Measurements from ENCODE around the gene C11orf42.
"Not testable (repeated sequence)": the region's sequence is repeated elsewhere in the genome, so short reads cannot be mapped to it uniquely, and the experiment has no call there.

The C11orf42 gene

DNA sequence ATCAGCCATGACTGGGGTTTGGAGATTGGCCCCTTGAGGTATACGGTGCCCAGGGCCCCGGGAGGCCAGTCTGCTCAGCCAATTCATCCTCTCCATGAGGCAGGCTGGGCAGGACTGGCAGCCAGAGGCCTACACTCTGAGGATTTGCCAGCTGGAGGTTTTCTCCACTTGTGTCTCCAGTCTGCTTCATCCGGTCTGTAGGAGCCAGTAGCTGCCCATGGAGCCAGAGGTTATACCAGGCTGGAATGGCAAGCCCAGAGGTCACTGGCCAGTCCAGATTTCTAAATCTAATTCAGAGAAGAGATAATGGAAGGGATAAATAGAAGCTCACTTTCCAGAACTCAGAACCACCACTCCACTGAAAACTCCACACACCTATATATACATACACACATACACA, 19.1 kb downstream of the C11orf42 start:
- DNase-seq = no peak

DNA sequence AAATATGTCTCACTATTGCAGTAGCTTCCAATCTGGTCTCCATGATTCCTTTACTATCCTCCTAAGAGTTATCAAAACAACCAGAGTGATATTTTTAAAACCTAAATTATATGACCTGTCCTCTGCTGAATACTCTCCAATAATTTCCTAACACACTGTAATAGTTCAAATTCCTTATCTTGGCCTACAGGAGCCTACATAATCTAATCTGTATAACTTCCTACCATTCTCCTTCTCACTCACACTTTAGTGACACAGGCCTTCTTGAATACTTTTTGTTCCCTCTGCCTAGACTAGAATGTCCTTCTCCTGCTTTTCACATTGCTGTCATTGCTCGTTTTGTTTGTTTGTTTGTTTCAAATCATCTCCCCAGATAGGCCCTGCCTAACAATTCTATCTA, 19.7 kb downstream of the C11orf42 start:
- DNase-seq = no peak

DNA sequence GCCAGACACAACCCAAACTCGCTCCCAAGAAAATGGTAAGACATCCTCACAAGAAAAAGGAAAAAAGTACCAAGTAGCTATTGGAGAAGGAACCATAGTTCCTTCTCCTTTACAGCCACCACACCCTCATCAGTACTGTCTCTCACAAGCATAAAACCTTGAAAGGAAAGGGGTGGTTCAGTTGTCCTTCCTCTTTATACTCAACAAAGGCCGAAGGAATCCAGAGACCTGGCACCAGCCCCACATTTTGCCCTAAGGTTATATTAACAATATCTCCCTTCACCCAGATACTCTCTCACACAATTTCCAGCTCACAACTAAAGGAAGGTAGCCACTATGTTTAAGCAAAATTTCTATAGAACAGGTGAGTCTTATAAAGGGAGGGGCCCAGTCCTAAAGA, 20.5 kb downstream of the C11orf42 start:
- no peak for DNase-seq

DNA sequence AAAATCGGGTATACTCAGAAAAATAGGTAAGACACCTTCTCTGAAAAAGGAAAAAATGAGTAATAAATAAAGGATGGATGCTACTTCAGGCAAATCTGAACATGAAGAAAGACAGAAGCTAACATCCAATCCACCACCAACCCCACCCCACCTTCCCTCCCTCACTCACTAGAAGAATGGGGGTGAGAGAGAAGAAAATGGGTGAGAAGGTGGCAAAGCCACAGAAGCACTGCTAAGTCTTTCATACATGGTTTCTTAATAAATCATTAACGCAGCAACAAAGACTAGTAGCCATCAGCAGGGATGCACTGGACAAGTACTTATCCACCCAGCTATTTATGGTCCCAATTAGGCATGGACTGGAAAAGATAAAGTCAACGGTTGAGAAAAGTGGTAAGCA, 23.2 kb downstream of the C11orf42 start:
- DNase-seq = no peak

DNA sequence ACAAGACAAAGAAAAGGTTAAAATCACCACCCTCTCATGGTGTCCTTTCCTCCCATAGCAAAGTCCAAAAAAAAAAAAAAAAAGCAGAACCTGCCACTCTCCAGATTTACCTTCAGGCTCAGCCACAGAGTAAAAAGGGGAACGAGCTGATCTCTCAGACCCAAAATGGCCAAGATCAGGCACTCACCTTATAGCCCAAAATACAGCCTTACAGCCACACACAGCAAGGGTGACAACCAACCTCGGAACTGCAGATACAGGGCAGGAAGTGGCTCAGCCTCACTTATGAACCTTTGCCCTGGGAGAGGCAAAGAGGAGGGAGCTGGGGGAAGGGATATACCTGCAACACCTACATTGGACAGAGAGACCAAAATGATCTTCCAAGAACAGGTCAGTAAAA, 24.6 kb downstream of the C11orf42 start:
- DNase-seq = no peak

DNA sequence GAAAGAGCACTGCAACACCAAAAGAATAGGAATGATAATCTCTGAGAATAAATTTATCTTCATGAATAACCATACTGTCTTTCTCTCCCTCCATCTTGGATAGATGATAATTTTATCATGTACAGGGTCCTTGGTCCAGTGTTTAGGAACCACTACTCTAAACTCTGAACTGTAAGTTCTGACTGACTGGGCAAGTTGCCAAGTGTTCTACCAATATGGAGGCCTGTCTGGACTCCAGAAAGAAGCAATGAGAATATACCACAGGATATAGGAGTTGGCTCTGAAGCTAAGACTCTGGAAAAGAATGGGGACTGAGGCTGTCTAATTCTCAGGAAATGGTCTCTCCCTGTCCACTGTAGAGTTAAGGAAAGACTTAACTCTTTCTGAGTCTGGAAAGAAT, 27.5 kb downstream of the C11orf42 start:
- DNase-seq = no peak

DNA sequence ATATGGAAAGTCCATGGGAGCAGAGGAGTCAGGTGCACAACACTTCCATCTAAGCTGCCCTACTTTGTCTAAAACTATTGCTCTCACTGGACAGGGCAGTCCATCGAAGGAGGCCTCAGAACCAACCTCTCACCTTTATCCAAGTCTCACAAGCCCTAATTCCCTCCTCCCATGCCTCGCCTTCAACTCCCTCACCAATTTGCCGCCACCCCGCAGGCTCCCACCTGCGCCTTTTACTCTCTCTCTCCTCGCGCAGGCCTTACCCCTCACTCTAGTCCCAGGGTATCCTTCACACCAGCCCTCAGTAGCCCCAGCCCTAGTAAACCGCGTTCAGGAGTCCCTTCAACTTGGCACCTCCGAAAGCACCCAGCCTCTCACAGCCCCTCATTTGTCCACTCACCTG, 28.6 kb downstream of the C11orf42 start:
- DNase-seq = peak; percentile 7

DNA sequence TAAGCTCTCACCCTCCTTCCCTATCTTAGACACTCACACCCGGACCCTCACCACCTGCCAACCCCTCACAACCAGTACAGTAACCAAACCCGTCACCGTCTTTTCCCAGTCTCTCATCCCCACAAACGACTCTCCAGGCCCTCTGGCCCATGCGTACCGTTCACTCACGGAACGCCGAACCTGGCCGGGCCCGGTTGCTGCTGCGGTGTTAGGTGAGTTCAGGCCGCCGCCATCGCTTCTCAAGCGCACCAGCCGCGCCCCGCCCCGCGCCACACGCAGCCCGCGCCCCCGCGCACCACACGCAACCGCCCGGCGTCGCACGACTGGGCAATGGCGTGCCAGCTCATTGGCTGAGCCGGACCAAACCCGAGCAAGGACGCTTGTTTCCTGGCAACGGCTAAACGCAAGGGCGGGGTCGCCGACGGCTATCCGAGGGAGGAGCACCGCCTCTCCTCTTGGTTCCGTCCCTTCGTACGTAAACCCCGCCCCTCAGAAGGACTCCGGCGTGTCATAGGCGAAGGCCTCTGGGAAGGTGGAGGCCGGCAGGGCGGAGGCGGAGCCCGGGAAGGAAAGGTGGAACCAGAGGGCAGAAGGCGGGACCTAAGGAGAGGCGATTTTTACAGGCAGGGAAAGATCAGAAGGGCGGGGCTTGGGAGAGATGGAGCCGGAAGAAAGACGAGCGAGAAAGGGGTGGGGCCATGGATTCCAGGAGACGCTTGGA, 29.2 kb downstream of the C11orf42 start, which contains the start of gene FHIP1B:
FHIP1B (minus strand) TSS at position 250 of the 721 bp plus-strand sequence. CDS start 10,120 bp downstream, outside the sequence.
- peak; percentile 98 for DNase-seq

DNA sequence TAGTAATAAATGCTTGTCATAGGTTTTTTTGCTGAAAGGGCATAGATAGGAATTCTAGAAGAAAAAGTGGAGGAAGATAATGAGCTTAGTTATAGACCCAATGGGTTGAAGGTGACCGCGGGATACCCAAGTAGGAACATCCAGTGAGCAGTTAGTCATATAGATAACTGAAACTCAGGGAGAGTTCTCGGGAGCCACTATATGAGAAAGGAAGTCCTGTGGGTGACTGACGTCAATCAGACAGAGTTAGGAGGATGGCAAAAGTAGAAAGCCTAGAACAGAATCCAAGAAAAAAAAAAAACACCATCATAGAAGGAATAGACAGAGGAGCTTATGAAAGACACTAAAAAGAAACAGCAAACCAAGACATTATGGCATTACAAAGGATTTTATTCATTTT, 31.9 kb downstream of the C11orf42 start:
- DNase-seq = no peak

DNA sequence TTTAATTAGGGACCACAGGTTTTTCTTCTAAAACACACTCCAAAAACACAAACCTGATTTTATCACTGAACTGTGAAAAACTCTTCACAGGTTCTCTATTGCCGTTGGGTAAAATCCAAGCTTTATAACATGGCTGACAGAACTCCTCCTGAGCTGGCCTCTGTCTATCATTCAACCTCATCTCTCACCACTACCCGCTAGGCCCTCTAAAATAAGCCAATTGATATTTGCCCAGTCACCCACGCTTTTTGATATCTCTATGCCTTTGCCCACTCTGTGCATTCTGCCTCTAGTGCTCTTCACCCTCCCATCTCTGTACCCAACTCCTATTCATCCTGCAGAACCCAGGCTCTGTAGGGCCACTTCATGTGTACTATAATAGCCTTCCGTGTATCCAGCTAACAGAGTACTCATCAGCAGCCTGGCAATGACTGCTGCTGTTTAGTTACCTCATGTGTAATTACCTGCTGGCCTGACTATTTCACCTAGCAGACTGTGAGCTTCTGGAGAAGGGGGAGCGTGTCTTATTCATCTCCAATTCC, 32.5 kb downstream of the C11orf42 start:
- DNase-seq = no peak

DNA sequence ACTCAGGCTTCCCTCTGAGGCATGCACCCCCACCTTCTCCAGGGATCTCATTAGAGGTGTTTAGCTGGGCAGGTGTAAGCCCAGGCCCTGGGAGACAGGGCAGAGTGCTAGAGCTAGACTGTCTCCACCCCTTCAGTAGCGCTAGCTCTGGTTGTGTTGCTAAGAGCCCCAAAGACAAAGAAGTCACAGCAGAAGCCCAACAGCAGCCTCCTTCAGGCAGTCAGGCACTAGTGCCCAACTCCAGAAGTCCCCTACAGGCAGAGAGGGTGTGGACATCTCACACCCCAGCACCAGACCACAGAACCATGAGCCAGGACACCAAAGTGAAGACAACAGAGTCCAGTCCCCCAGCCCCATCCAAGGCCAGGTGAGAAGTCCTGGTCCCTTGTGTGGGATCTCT, 33.5 kb downstream of the C11orf42 start, which contains the start of gene CNGA4:
CNGA4 (plus strand) TSS at position 188 of the 400 bp plus-strand sequence; CDS start at position 306, 118 bp downstream.
- no peak for DNase-seq

DNA sequence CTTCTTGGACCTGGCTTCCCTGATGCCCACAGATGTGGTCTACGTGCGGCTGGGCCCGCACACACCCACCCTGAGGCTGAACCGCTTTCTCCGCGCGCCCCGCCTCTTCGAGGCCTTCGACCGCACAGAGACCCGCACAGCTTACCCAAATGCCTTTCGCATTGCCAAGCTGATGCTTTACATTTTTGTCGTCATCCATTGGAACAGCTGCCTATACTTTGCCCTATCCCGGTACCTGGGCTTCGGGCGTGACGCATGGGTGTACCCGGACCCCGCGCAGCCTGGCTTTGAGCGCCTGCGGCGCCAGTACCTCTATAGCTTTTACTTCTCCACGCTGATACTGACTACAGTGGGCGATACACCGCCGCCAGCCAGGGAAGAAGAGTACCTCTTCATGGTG, 34.8 kb downstream of the C11orf42 start:
- DNase-seq = no peak

DNA sequence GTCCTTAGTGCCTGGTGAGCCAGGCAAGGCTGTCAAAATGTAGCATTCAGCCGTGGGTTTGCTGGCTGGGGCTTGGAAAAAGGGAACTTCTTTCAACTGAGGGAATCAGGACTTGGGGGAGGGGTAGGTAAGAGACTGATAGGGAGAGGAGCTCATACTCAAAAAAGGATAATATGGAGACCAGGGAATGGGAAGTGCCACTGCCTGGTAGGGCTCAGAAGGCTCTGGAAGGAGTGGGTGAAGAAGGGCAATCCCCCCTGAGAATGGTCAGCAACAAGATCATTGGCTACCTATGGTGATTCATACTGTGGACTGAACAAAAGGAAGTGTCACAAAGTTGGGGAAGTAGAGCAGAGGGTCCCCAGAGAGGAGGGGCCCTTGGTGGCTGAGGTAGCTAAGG, 35.4 kb downstream of the C11orf42 start:
- no peak for DNase-seq

DNA sequence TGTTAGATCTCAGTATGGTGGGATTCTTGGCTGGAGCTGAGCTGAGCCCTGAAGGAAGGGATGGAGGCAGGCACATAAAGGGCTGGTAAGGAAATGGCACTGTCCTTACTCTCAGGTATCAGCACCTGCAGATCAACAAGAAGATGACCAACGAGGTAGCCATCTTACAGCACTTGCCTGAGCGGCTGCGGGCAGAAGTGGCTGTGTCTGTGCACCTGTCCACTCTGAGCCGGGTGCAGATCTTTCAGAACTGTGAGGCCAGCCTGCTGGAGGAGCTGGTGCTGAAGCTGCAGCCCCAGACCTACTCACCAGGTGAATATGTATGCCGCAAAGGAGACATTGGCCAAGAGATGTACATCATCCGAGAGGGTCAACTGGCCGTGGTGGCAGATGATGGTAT, 36.0 kb downstream of the C11orf42 start:
- no peak for DNase-seq

DNA sequence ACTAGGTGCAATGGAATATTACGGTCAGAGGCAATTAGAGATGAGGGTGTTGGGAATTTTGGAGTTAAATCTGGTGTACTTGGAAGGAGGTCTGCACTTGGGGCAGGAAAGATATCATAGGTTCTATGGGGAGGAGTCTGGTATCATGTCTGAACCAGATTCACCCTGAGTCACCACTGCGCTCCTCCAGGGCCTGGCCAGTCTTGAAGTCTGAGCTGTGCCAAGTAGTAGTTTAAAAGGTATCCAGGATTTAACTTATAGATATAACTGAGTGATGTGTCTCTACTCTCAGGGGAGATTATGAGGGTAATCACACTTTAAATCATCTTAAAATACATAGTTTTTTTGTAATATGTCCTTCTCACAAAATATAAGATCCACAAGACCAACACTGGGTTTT, 40.2 kb downstream of the C11orf42 start:
- DNase-seq = no peak

DNA sequence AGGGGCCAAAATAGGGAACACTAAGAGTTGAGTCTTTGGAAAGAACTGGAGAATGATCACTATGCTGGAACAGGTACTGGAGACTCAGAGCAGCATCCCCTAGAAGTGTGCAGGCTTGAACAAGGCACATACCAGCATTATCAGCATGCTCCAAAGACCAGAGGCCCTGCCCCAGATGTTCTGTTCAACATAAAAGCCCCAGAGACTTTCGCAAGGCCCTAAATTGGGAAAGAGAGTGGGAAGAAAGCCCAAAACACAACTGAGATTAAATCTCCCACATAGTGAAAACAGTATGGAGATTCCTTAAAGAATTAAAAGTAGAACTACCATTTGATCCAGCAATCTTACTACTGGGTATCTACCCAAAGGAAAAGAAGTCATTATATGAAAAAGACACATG, 42.9 kb downstream of the C11orf42 start:
- DNase-seq = no peak

DNA sequence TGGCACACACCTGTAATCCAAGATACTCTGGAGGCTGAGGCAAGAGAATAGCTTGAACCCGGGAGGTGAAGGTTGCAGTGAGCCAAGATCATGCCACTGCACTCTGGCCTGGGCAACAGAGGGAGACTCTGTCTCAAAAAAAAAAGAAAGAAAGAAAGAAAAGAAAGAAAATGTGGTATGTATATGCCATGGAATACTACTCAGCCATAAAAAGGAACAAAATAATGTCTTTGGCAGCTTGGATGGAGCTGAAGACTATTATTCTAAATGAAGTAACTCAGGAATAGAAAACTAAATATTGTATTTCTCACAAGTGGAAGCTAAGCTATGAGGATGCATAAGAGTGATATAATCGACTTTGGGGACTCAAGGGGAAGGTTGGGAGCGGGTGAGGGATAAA, 43.5 kb downstream of the C11orf42 start:
- not testable (repeated sequence) for DNase-seq

DNA sequence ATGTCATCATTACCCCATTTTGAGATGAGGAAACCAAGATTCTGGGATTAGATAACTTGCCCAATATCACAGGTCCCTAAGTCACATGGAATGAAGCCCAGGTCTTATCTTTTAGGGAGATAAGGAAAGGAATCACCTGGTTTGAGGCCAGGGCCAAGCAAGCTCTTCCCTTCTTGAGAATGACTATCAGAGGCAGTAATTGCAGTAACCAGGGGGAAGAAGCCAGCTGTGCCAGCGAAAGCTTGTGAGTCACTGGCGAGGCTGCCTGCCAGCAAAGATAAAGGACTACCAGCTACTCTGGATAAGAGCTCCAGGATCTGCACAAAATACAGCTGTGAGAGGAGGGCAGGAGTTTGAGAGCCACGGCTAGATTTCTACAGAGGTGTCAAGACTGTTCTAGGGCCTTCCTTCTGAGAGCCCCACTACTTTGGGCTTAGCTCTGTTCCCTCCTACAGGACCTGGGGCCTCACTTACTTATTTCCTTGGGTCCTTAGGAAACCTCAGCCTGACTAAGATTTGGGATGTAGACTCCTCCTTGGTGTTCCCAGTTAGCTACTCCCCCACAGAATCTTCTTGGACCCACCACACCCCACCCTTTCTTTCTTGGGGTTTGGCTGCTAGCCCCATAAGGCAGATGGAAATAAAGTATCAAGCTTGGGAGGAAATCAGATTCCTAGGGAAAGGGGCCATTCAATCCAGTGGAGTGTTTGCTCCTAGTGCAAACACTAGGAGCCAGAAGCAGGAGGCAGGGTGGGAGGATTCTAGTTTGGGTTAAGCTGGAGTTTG, 44.6 kb downstream of the C11orf42 start:
- no peak for DNase-seq

DNA sequence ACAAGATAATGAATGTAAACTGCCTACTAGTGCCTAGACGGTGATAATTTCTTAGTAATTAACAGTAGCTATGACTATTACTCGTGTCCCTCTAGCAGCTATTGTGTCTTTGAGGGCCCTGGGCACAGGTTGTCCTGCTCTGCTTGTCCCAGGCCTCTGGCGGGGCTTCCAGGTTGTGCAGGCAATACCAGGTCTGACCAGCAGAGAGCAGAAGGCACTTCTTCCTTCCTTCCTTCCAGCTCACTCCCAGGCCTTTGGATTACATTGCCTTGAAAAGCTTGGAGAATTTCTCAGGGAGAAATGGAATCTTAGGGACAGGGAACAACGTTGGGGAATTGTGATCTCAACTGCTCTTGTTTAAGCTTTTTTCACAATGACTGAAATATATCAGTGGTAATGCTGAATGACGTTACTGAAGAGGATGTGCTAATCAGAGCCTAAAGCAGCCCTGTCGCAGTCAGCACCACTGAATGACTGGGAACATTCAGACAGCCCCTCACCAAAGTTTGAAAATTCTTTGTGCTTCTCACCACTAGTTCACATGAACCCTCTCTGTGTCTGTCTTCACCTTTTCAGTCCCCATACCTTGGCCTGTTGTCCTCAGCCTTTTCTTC, 45.9 kb downstream of the C11orf42 start:
- peak; percentile 53 for DNase-seq

DNA sequence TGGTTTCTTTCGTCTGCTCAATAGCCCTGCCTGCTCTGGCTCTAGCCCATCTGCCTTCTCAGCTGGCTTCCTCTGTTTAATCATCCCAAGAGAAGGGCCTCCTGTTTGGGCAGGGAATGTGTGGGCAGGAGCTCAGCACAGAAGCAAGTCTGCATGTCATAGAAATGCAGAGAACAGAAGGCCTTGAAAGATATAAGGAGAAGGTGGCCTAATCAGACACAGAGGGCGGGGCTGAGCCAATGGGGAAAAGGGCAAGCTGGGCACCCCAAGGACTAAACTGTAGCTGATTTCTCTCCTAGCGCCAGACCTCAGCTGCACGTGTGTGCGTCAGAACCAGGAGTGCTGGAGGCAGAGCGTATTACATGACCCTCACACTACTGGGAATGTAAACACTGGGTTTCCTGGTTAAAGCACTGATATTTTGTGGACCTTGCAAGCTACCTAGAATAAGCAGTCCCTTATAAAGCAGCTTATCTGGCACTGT, 46.7 kb downstream of the C11orf42 start:
- no peak for DNase-seq

DNA sequence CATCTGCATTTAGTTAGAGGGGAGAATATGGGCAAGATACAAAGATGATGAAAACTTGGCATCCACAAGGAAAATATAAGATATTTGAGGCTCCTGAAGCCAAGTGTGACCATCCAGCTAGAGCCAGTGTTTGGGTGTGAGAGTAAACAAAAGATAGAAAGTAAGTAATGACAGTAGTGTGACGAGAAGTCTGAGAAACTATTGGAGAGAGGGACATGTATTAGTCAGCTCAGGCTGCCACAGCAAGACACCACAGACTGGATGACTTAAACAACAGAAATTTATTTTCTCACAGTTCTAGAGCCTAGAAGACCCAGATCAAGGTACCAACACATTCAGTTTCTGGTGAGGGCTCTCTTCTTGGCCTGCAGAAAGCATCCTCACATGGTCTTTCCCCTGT, 47.8 kb downstream of the C11orf42 start:
- no peak for DNase-seq

DNA sequence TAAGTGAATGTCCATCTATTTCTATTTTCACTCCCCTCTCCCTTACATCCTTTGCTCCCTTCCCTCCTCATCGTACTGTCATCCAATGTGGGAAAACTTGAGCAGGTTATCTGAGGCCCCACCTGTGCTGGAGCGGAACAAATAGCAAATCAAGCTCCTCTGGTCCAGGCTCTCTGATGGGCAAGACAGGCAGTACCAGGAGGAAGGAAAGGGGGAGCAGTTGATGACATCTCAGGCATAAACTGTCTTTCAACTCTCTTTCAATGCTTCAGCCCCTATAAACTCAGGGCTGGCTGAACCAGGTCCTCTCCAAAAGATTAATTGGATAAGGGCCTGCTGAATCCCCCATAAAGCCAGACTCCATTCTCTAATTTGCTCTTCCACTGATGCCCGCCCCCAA, 52.8 kb downstream of the C11orf42 start:
- no peak for DNase-seq

DNA sequence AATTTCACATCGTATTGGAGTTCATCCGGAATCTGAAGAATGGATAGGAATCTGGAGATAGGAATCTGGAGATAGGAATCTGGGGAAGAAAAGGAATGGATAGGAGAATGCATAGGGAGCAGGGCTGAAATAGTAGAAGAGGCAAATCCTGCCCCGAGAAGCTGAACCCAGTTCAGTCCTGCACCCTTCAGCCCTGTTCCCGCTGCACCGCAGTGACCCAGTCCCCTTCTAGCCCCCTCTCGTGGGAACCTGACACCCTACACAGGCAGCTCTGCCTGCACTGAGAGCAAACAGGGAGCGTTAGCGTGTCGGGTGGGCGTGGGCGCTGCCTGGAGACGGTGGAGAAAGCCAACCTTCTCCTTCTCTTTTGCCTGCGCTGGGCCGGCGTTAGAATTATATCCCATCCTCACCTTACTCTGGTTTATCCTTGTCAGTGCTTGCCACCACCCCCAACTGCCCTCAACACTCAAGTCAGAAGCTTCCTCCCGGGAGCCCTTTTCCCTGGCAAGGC, 53.3 kb downstream of the C11orf42 start:
- DNase-seq = no peak

Measured in RPMI8226 (cell line).